HL-60/S4 treated with retinoic acid at 250 ng/mL for 4 days and 3 days (cell line): Measurements from ENCODE around the gene MYLK4.

Experiments used
- in situ Hi-C: fragments of 300-500 bp; cut with MboI; formaldehyde crosslinking; loops from 2 replicates; pipeline ENCODE4 v1.7.0; 2022; ENCODE audit warnings: low sequenced_read_pairs

Gene MYLK4

DNA sequence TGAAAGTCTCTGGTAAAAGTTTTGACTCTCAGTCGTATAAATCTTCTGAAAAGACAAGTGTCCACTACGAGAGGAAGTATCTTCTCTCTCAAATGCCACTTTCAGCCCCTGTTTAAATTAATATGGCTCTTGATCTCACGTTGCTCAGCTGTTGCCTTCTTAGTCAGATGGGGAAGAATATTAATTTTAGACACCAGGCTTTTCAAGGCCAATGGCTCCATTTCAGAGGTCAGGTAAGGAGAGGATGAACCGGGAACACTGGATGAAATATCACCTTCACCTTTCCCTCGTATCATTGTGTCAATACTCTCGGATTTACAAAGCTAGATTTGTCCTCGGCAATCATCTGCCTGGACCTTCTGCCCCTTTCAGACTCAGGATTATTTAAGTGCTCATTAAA, at the start of gene MYLK4:
MYLK4 (minus strand) TSS at position 91 of the 400 bp plus-strand sequence. CDS start 1,628 bp downstream, outside the sequence.
- in situ Hi-C loops, result no loop called here

DNA sequence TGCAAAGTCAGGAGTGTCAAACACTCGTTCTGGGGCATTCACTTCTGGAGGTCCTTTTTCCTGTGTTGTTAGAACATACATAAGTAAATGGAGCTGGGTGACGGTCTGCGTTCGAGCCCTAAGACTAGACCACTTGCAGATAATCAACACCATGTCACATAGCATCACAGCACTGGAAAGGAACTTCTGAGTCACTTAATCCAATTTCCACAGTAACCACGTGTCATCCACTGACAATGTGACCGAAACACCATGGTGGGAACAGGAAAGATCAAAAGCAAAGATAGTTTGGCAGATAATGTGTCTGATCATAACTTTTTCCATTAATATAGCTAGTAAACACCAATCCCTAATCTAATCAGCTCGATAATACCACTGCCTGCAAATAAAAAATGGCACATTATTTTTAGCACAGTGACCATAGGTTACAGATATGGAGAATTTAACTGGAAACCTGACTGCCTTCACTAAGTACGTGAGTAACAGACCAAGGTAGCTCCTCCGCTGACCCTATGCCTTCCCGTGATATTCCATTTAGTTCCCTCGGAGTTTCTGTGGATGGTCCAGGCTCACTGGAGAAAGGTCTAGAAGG, 49.3 kb upstream of the MYLK4 start:
- in situ Hi-C loops, result no loop called here

DNA sequence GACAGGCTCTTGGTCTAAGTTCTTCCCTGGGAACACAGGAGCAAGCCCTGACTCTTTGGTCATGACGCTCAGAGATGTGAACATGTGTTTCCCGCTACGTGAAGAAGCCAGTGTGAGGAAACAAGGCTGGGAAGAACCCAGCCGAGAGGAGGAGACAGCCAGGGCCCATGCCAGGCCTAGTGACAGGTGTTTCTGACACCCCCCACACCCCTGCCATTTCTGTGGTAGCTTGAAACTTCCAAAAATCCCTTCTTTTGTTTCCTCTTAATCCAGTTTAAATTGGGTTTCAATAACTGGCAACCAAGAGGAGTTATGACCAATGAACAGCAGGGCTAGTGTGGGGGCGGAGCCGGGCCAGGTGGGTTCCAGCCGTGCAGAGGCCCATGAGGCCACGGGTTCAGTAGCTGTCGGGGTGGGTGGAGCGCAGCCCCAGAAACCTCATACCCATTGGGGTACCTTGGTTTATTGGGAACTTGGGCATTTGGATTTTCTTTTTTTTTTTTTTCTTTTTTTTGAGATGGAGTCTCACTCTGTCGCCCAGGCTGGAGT, 47.9 kb upstream of the MYLK4 start:
- in situ Hi-C loops, result no loop called here

DNA sequence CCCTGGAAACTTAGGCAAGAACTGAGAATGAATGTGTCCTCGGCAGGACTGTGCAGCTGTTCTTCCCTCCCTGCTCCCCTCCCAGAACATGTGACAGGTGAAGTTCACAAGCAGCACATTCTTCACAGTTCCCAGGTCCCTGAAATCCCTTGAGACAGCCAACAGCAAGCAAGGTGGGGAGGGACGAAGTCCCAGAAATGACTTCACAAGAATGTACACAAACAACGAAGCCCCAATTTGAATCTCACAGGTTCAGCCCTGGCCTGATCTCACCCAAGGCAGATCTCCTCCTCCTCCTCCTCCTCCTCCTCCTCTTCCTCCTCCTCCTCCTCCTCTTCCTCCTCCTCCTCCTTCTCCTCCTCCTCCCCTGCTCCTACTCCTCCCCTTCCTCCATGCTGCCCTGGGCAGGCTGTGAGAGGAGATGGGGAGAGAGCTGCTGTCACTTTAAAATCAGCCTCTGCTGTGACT, 46.9 kb upstream of the MYLK4 start:
- in situ Hi-C loops, result no loop called here

DNA sequence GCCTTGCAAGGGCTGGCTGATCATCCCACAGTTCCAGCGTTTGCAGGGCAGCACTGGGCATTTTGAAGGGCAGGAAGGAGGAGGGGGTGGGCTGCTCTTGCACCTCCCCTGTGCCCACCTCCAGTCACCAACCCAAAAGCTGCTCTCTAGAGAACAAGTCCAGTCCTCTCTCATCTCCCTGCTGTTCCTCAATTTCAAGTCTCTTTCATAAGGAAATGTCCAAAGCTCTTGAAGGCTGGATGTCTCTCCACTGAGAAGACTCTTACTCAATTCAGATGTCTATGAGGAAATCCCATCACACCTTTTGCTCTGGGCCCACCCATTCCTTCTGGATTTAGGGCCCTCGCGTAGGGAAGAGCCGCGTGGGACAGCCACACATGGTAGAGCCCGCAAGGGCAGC, 46.1 kb upstream of the MYLK4 start:
- in situ Hi-C loops, result no loop called here

DNA sequence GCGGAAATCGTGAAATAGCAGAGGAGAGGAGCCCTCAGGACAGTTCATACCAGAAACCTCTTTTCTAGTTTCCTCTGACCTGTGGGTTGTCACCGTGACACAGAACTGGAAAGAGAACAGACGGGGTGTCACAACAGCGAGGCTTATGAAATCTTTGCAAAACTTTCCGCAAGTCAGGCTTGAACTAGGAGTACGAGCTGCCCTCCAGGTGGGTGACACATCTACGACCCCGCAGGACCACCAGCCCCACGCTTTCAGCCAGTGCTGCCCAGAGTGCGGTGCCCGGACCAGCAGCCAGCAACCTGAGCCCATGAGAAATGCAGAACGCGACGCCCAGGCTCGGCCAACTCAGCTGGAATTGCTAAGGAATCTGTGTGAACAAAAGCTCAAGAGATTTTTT, 45.2 kb upstream of the MYLK4 start:
- in situ Hi-C loops, result no loop called here

DNA sequence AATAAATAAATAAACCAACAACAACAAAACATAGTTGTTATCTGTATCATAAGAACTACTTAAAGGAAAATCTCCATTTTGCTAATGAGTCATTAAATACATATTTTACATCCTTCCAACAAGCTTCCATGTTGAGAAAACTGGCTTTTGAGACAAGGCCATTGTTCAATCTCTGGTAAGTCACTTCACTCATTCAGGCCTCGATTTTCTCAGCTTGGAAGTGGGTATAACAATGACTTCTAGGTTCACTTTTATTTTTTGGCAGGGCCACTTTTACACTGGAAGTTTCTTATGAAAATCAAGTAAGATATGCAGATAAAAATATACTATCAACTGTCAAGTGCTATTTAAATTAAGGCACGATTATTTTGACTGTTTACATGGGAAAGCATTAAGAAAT, 44.4 kb upstream of the MYLK4 start:
- in situ Hi-C loops, result no loop called here

DNA sequence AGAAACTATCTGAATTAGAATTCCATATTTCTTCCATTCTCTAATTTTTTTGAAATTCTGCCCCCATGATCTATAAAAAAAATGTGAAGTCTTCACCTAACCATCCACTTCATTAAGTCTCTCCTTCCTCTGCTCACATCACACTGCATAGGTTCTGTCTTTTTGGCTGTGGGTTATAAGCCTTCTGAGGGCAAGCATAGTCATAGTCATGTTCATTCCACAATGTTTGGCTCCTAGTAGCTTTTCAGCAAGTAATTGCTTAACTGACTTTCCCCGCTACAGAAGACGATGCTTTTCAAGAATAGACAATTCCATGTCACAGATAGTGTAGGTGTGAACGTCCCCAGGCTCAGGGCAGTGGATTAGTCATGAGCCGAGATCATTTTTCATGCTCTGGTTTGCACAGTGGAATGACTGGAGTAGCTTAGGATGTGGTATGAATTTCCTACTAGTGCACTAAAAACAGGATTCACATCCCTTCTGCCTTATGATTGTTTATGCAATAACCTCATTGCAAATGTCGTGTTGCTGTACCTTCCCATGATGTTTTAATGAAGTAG, 43.5 kb upstream of the MYLK4 start:
- in situ Hi-C loops, result no loop called here

DNA sequence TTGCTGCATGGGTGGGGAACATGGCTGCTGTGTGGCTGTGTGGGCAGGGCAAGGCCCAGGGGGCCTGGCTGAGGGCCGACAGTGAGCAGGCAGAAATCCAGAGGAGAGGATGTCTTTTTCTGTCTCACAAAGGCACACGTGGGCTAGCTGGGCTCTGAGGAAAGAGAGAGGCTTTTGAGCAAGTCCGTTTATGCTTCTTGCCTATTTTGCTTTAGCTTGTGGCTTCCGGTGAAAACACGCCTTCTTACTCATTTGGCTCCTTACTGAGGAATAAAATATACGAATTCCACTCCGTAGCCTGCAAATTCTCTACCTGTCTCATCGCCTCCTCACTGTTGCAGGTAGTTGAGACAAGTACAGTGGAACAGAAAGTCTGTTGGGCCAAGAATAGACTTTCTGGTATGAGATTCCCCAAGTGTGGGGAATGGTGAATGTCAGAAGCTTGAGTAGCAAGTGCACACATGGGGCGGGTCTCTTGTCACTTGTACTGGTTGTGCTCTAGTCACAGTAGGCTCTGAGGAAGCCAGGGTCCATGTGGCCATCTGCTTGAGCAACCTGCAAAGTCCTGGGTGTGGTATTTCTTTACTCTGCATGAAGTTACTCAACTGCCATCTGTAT, 42.9 kb upstream of the MYLK4 start:
- in situ Hi-C loops, result no loop called here

DNA sequence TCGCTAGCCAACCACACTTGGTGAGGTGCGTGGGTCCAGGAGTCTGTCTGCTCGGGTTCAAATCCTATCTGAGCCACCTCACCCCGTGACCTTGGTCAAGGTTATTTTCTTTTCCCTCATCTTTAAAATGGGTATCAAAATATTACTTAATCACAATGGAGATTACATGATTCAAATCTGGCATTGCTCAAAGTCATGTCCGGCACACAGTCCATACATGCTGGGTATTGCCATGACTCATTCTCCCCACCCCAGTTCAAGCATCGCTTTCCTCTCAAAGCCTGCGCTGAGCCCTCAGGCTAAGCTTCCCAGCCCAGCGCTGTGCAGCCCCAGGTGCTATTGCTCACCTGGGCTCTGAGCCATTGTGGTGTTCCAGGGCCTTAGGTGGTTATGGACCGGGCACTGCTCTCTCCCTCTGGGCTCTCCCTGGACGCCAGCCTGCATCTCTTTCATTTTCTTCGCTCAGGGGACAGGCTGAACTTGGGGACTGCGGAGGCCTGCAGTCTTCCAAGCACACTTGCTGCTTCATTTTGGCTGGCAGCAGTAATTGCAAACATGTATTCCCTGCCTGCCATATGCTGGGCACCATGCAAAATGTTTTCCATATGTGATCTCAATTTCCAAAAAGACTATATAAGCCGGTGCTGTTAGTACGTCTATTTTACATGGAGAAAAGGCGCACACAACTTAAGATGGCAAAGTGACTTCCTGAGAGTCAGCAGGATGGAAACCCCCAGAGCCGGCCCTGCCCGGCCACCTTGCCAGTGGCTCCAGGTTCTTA, 41.8 kb upstream of the MYLK4 start:
- in situ Hi-C loops, result no loop called here

DNA sequence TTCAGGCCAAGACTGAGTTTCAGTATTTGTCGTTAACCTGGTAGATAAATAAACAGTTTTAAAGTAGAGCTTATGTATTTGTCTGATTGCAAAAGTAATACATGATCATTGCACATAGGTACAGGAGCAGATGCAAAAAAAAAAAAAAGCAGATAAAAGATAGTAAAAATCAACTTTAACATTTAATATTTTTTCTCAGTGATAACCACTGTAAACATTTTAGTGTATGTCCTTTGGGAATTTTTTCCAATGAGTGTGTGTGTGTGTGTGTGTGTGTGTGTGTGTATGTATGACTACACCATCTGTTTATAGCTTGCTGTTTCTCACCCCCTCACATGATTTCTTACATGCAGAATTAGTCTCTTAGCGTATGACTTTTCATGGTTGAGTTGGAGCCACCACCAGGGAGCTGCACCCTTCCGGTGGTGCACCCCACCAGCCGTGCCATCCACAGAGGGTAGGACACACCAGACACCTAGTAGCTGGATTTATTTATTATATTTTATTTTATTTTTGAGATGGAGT, 40.8 kb upstream of the MYLK4 start:
- in situ Hi-C loops, result no loop called here

DNA sequence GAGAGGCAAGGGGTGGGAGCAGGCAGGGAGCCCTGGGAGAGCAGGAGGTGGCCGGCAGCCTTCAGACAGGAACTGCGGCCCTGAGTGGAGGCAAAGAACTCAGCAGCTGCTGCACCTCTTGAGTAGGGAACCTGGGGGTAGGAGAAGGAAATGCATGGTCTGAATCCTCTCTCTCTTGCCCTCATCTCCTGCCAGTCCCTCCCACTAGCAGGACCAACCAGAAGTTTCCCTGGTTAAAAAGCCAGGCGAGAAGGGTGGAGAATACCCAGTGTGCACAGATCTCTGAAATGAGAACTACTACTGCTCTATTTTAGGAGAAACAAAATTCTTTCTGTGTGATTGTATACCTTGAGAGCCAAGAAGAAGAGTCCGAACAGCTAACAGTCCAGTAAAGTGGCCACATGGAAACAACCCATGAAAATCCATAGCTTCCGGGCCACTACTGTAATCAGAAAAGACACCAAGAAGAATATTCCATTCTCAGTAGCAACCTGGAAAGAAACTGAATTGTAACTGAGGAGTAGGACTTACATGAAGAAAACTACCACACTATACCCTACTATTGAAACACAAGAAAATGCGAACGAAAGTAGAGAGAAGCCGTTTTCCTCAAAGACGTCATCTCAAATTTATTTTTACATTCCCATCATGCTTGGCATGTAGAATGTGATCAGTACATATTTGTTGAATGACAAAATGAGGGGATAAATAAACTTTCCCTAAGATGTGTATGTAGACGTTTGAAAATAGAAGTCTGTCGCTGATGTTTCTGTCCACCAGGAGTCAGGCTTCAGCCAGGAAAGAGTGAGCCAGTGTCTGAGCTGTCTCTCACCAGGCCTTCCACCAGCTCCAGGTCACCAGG, 40.1 kb upstream of the MYLK4 start:
- in situ Hi-C loops, result no loop called here

DNA sequence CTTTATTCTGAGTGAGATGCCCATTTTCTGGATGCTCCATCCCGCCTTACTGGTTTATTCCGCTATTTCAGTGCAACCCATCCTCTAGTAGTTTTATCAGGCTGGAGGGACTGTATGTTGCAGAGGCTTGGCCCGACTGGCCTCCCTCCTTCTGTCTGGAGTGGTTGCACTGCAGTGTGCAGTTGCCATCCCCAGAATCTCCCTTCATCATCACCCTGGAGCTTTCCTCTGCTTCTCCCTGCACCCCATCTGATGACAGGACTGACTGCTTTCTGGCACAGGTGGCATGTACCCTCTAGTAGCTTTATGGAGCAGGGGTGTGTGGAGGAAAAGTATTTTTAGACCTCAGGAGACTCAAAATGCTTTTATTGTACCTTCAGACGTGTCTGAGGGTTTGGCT, 35.5 kb upstream of the MYLK4 start:
- in situ Hi-C loops, result no loop called here

DNA sequence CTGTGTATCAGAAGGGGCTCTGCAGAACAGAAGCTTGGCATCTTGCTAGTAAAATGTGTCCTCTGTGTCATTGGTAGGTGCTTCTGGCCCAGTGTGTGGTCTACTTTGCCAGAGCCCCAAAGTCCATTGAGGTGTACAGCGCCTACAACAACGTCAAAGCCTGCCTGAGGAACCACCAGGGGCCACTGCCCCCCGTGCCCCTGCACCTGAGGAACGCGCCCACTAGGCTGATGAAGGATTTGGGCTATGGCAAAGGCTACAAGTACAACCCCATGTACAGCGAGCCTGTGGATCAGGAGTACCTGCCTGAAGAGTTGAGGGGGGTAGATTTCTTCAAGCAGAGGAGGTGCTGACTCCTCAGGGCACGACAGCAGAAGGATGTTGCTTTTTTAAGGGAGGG, 34.2 kb upstream of the MYLK4 start:
- in situ Hi-C loops, result no loop called here

DNA sequence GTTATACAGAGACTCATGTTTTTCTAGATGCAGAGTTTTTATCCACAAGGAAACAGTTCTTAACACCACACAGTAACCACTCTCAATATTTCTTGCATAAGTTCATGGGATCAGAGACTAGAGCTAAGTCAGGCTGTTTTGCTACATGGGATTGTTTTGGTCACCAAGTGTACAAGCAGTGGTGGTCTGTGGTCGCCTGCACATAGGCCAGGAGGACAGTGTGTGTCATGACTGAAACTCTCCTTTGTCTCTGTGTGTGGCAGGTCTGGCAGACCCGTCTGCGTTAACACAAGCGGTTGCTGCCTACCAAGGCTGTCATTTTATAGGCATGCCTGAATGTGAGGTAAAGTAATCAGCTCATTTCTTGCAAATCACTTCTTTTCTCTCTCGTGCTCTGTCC, 33.3 kb upstream of the MYLK4 start:
- in situ Hi-C loops, result no loop called here

DNA sequence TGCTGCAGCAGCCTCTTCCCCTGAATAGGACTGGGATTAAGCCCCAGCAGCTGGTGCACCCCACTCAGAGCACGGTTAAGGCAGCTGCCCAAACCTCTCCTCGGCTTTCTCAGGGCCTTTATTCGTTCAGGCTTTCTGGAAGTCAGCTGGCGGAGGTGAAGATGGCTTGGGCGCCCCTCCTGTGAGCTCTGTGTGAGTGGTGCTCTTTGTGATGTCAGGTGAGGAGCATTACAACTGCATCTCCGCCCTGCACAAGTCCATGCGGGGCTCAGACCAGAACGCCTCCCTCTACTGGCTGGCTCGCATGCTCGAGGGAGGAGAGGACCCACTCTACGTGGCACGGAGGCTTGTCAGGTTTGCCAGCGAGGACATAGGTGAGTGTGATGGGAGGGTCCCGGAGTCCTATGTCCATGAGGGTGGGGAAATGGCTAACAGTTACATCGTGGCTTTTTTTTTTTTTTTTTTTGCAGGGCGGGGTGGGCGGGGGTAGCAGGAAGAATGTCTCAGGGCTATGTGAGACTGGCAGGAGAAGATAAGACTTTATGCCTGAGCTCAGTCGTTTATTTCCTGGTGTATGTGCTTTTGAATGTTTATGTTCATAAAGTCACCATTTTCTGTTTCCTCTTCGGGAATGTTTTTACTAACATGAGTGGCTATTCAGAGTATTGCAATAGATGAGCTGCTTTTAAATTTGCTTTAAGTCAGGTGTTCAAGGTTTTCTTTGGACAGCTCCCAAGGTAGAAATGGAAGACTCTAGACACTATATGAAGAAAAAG, 32.7 kb upstream of the MYLK4 start:
- in situ Hi-C loops, result no loop called here

DNA sequence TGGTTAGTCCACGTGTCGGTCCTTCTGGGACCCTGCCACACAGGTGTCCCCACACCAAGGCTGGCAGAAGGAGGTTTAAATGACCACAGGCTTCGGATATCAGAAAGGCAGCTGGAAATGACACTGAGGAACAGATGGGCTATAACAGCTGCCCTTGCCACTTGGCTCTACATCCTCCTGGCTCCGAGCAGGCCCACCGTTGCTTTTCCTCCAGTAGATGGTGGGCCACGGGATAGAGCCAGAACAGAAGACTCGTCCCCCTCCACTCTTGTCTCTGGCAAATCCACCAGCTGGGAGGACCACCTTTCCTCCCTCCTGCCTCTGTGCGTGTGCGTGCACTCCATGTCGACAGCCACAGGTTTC, 32.1 kb upstream of the MYLK4 start:
- in situ Hi-C loops, result no loop called here

DNA sequence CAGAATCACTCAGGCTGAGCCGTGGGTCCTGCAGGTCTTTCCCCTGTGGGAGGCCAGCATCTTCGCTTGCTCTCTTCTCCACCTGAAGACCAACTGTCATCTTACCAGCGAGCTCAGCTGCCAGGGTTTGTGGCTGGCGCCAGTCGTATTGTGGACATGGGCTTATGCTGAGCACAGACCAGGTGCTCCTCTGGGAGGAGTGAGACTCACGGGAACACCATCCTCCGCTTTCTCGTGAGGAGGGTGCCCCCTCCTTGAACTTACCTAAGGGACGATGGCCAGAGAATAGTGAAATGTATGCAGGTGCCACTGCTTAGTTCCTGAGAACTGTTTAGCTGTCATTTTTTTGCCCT, 31.6 kb upstream of the MYLK4 start:
- in situ Hi-C loops, result no loop called here

DNA sequence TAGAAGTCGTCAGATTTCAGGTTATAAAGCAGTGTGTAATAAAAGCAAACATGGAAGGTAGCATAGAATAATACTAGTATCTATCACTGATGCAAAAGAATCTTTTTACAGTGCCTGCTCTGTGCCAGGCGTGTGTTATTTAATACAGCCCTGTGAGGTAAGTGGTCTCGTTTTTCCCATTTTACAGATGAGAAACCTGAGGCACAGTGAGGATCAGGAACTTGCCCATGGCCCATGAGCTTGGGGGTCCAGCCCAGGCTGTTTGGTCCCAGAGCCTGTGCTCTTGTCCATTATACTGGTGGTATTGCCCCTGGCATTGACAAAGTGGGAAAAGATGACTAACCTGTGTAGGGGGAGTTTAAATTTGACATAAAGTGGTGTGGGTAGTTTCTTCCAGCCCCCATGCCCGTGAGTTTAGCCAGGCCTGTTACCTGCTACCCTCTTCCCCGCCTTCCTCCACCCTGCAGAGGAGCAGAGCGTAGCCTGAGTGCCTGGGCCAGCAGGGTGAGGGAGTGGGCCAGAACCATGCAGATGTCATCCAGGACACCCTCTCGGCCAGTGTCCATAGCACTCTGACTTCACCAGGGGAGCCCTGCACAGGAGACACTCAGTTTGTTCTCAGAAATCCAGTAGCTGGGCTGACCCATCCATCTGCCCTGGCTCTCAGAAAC, 31.1 kb upstream of the MYLK4 start:
- in situ Hi-C loops, result no loop called here
